HUES64 (cell line): ENCODE results near the gene ZBTB49.
"Not testable (repeated sequence)": the region's sequence is repeated elsewhere in the genome, so short reads cannot be mapped to it uniquely, and the experiment has no call there.

Experiments
- H3K27ac ChIP-seq: 2 replicates; pipeline ENCODE4 v1.7.0; 2013; ENCODE audit warnings: low read depth, low read length, inconsistent platforms
- H3K27me3 ChIP-seq: 2 replicates; pipeline ENCODE4 v1.6.1; 2013; ENCODE audit warnings: mild to moderate bottlenecking, low read length; ENCODE audit not compliant: insufficient read depth
- H3K36me3 ChIP-seq: 2 replicates; pipeline ENCODE4 v1.6.1; 2013; ENCODE audit warnings: mild to moderate bottlenecking, low read length; ENCODE audit not compliant: insufficient read depth
- H3K4me1 ChIP-seq: 2 replicates; pipeline ENCODE4 v1.6.1; 2013; ENCODE audit warnings: mild to moderate bottlenecking, low read length, moderate library complexity; ENCODE audit not compliant: insufficient read depth
- H3K4me3 ChIP-seq: 2 replicates; pipeline ENCODE4 v1.5.1; 2013; ENCODE audit warnings: mild to moderate bottlenecking, low read length, moderate library complexity
- H3K9ac ChIP-seq: 2 replicates; pipeline ENCODE4 v1.6.1; 2013; ENCODE audit warnings: mild to moderate bottlenecking, low read depth, low read length
- H3K9me3 ChIP-seq: 2 replicates; pipeline ENCODE4 v1.6.1; 2013; ENCODE audit warnings: low read depth, low read length; ENCODE audit not compliant: insufficient read depth
- WGBS: fragments of 150-250, 120-280 bp; methylation state at CpG from one replicate; pipeline ENCODE4 v1.1.7; 2013; ENCODE audit warnings: missing lambda C conversion rate; 5-methylcytosine and 5-hydroxymethylcytosine counted together

ZBTB49 gene

GRCh38 chr4:4256799-4257198 lies 33.3 kb upstream of the ZBTB49 start:
- H3K36me3 ChIP-seq = no peaks in the 10 kb centered on the region
- H3K4me1 ChIP-seq = 0 out of 2 replicates have a peak, but pooled peaks cover 6% of the 10 kb centered on the region
- WGBS = 79% methylated on average over 10 of the region's 10 CpGs
- H3K27ac ChIP-seq = no peak overlapping the region
- peaks cover 6% of the 10 kb centered on the region; the same call in 1 of the 2 replicates for H3K27me3 ChIP-seq
- no peak overlapping the region for H3K9ac ChIP-seq
- no peak overlapping the region for H3K4me3 ChIP-seq
- H3K9me3 ChIP-seq = no peaks in the 10 kb centered on the region

- not testable (repeated sequence) for H3K4me1 ChIP-seq, H3K9ac ChIP-seq, H3K27ac ChIP-seq, H3K9me3 ChIP-seq, H3K27me3 ChIP-seq, H3K4me3 ChIP-seq, H3K36me3 ChIP-seq
- 64% methylated on average over 3 of the region's 3 CpGs for WGBS
Observed at GRCh38 chr4:4257705-4258104, 32.3 kb upstream of the ZBTB49 start.

- Histone ChIP-seq H3K27me3 (peaks cover 3% of the 10 kb centered on the region; the same call in 1 of the 2 replicates), H3K9ac (no peak overlapping the region), H3K4me1 (0 out of 2 replicates have a peak, but pooled peaks cover 6% of the 10 kb centered on the region), H3K9me3 (no peaks in the 10 kb centered on the region), H3K27ac (no peak overlapping the region), H3K36me3 (no peaks in the 10 kb centered on the region), H3K4me3 (no peak overlapping the region)
- WGBS = 75% methylated on average over 9 of the region's 9 CpGs
Observed at GRCh38 chr4:4259484-4260100, 30.5 kb upstream of the ZBTB49 start.

- H3K4me3 ChIP-seq = no peak overlapping the region
- WGBS = 64% methylated on average over 3 of the region's 6 CpGs
- H3K9ac ChIP-seq = no peak overlapping the region
Observed at GRCh38 chr4:4260185-4260751, 29.8 kb upstream of the ZBTB49 start.

GRCh38 chr4:4267981-4268380 lies 22.1 kb upstream of the ZBTB49 start:
- H3K27ac ChIP-seq = no peak overlapping the region
- no peaks in the 10 kb centered on the region for H3K9me3 ChIP-seq
- H3K9ac ChIP-seq = no peak overlapping the region
- no peak overlapping the region for H3K4me3 ChIP-seq
- 92% methylated on average over 5 of the region's 5 CpGs for WGBS
- H3K36me3 ChIP-seq = peaks cover 57% of the 10 kb centered on the region
- H3K27me3 ChIP-seq = no peaks in the 10 kb centered on the region
- H3K4me1 ChIP-seq = no peaks in the 10 kb centered on the region

More at GRCh38 chr4:4260185-4260751, 29.8 kb upstream of the ZBTB49 start:
- 0 out of 2 replicates have a peak, but pooled peaks cover 6% of the 10 kb centered on the region for H3K4me1 ChIP-seq
- no peaks in the 10 kb centered on the region for H3K27me3 ChIP-seq
- no peak overlapping the region for H3K27ac ChIP-seq
- H3K9me3 ChIP-seq = no peaks in the 10 kb centered on the region
- no peaks in the 10 kb centered on the region for H3K36me3 ChIP-seq

GRCh38 chr4:4268776-4269175 lies 21.3 kb upstream of the ZBTB49 start:
- Histone ChIP-seq H3K9me3 (no peaks in the 10 kb centered on the region), H3K36me3 (peaks cover 65% of the 10 kb centered on the region), H3K27me3 (no peaks in the 10 kb centered on the region), H3K4me1 (no peaks in the 10 kb centered on the region), H3K9ac (no peak overlapping the region), H3K27ac (no peak overlapping the region), H3K4me3 (no peak overlapping the region)
- 100% methylated on average over 1 of the region's 1 CpG for WGBS

GRCh38 chr4:4269331-4269731 lies 20.7 kb upstream of the ZBTB49 start:
- H3K27ac ChIP-seq = no peak overlapping the region
- no peaks in the 10 kb centered on the region for H3K9me3 ChIP-seq
- 96% methylated on average over 10 of the region's 11 CpGs for WGBS
- H3K4me1 ChIP-seq = no peaks in the 10 kb centered on the region
- no peaks in the 10 kb centered on the region for H3K27me3 ChIP-seq
- no peak overlapping the region for H3K4me3 ChIP-seq
- peaks cover 70% of the 10 kb centered on the region for H3K36me3 ChIP-seq
- no peak overlapping the region for H3K9ac ChIP-seq

GRCh38 chr4:4269856-4270255 lies 20.2 kb upstream of the ZBTB49 start:
- WGBS = 95% methylated on average over 3 of the region's 4 CpGs
- H3K27ac ChIP-seq = no peak overlapping the region
- peaks cover 76% of the 10 kb centered on the region for H3K36me3 ChIP-seq
- H3K4me3 ChIP-seq = no peak overlapping the region
- H3K9me3 ChIP-seq = no peaks in the 10 kb centered on the region
- H3K9ac ChIP-seq = no peak overlapping the region
- no peaks in the 10 kb centered on the region for H3K4me1 ChIP-seq
- no peaks in the 10 kb centered on the region for H3K27me3 ChIP-seq

- no peak overlapping the region for H3K9ac ChIP-seq
- peaks cover 82% of the 10 kb centered on the region for H3K36me3 ChIP-seq
- no peaks in the 10 kb centered on the region for H3K27me3 ChIP-seq
- H3K4me1 ChIP-seq = no peaks in the 10 kb centered on the region
- no peak overlapping the region for H3K4me3 ChIP-seq
- H3K27ac ChIP-seq = no peak overlapping the region
- no peaks in the 10 kb centered on the region for H3K9me3 ChIP-seq
- WGBS = 90% methylated on average over 3 of the region's 4 CpGs
Observed at GRCh38 chr4:4270529-4270928, 19.5 kb upstream of the ZBTB49 start.

- no peak overlapping the region for H3K9ac ChIP-seq
- 96% methylated on average over 10 of the region's 10 CpGs for WGBS
- peaks cover 91% of the 10 kb centered on the region for H3K36me3 ChIP-seq
- H3K27ac ChIP-seq = no peak overlapping the region
- H3K4me1 ChIP-seq = no peaks in the 10 kb centered on the region
- H3K9me3 ChIP-seq = no peaks in the 10 kb centered on the region
- no peaks in the 10 kb centered on the region for H3K27me3 ChIP-seq
- no peak overlapping the region for H3K4me3 ChIP-seq
Observed at GRCh38 chr4:4271912-4272311, 18.1 kb upstream of the ZBTB49 start.

- Histone ChIP-seq H3K9me3 (no peaks in the 10 kb centered on the region), H3K4me1 (no peaks in the 10 kb centered on the region), H3K36me3 (peaks cover 92% of the 10 kb centered on the region), H3K27ac (no peak overlapping the region), H3K9ac (no peak overlapping the region), H3K4me3 (no peak overlapping the region), H3K27me3 (no peaks in the 10 kb centered on the region)
- 96% methylated on average over 14 of the region's 14 CpGs for WGBS
Observed at GRCh38 chr4:4274226-4274625, 15.8 kb upstream of the ZBTB49 start.
